ENCODE data around the gene TRA2B. TPM values are rescaled to one million over a fixed set of nuclear protein-coding genes. Genes with fewer than 3 reads are reported as not detected.

Gene TRA2B
- total RNA-seq, 5 donors from 2014 or later (not counting 1 experiment from before 2014, with no cell fraction given) = 166 to 583 (median 175) TPM

- ATAC-seq (replicated peaks in 1 of 4) (no peak), DNase-seq (no peak)
- Histone ChIP-seq H3K27ac (ENCODE audit: low read length) (no peak overlapping the region), H3K4me3 (ENCODE audit: control insufficient read depth in 1 of 2, extremely low read depth in 1 of 2, low read length in 1 of 2) (no peak overlapping the region), H3K27me3 (replicated peaks in 1 of 2; ENCODE audit: control insufficient read depth in 2 of 2, extremely low read depth in 1 of 2, insufficient read depth in 2 of 2, low read length in 1 of 2) (peaks cover 0 to 10% of the 10 kb centered on the region in 2 experiments), H3K4me1 (ENCODE audit: control insufficient read depth in 1 of 2, extremely low read depth in 1 of 2, insufficient read depth in 2 of 2, low read length in 2 of 2) (peaks cover 0 to 10% of the 10 kb centered on the region in 2 experiments), H3K9me3 (no peaks in the 10 kb centered on the region), H3K36me3 (ENCODE audit: control insufficient read depth in 2 of 2, extremely low read depth in 1 of 2, insufficient read depth in 1 of 2, low read length in 1 of 2) (no peaks in the 10 kb centered on the region)
- ChIA-PET CTCF (interaction anchor here (0.6 to 6.0 kb wide), 8 partner anchors 38 to 650 kb away, joined by 3 to 56 read pairs (median 6); no protein-coding TSS in a partner anchor), POLR2A (interaction anchor here in 1 of 2 donors (0.7 kb wide), 1 partner anchor 563 kb away, joined by 4 read pairs; no protein-coding TSS in a partner anchor)
- WGBS (ENCODE audit: insufficient coverage) = no CpG with 5 or more reads among the region's 3 CpGs
- Mint-ChIP-seq H3K36me3 (no peaks in the 10 kb centered on the region), H3K27ac (no peak overlapping the region), H3K4me3 (no peak overlapping the region), H3K9me3 (no peaks in the 10 kb centered on the region), H3K27me3 (peaks cover 8 to 14% of the 10 kb centered on the region in 2 donors), H3K4me1 (peaks cover 10 to 14% (median 12%) of the 10 kb centered on the region in 3 donors)
These were observed 43.8 kb upstream of the TRA2B start for GRCh38 chr3:185981621-185982020.

- Mint-ChIP-seq H3K27ac (no peak overlapping the region), H3K9me3 (no peaks in the 10 kb centered on the region), H3K36me3 (no peaks in the 10 kb centered on the region), H3K4me1 (peaks cover 10 to 14% (median 12%) of the 10 kb centered on the region in 3 donors), H3K4me3 (no peak overlapping the region), H3K27me3 (peaks cover 8 to 14% of the 10 kb centered on the region in 2 donors)
- Histone ChIP-seq H3K4me3 (ENCODE audit: control insufficient read depth in 1 of 2, extremely low read depth in 1 of 2, low read length in 1 of 2) (no peak overlapping the region), H3K9me3 (no peaks in the 10 kb centered on the region), H3K4me1 (ENCODE audit: control insufficient read depth in 1 of 2, extremely low read depth in 1 of 2, insufficient read depth in 2 of 2, low read length in 2 of 2) (peaks cover 0 to 10% of the 10 kb centered on the region in 2 experiments), H3K36me3 (ENCODE audit: control insufficient read depth in 2 of 2, extremely low read depth in 1 of 2, insufficient read depth in 1 of 2, low read length in 1 of 2) (no peaks in the 10 kb centered on the region), H3K27ac (ENCODE audit: low read length) (no peak overlapping the region), H3K27me3 (replicated peaks in 1 of 2; ENCODE audit: control insufficient read depth in 2 of 2, extremely low read depth in 1 of 2, insufficient read depth in 2 of 2, low read length in 1 of 2) (peaks cover 0 to 10% of the 10 kb centered on the region in 2 experiments)
- ChIA-PET POLR2A (no interaction called here), CTCF (interaction anchor here (0.7 to 6.0 kb wide), 7 partner anchors 15 to 1117 kb away, joined by 3 to 51 read pairs (median 4); no protein-coding TSS in a partner anchor)
- ATAC-seq (replicated peaks in 1 of 4) (no peak), DNase-seq (no peak)
- 97% methylated on average over 3 of the region's 8 CpGs for WGBS (ENCODE audit: insufficient coverage)
These were observed 41.9 kb upstream of the TRA2B start for GRCh38 chr3:185979721-185980121.

- Histone ChIP-seq H3K36me3 (ENCODE audit: control insufficient read depth in 2 of 2, extremely low read depth in 1 of 2, insufficient read depth in 1 of 2, low read length in 1 of 2) (no peaks in the 10 kb centered on the region), H3K27me3 (replicated peaks in 1 of 2; ENCODE audit: control insufficient read depth in 2 of 2, extremely low read depth in 1 of 2, insufficient read depth in 2 of 2, low read length in 1 of 2) (peaks cover 0 to 5% of the 10 kb centered on the region in 2 experiments), H3K4me3 (ENCODE audit: control insufficient read depth in 1 of 2, extremely low read depth in 1 of 2, low read length in 1 of 2) (no peak overlapping the region), H3K27ac (ENCODE audit: low read length) (no peak overlapping the region), H3K9me3 (no peaks in the 10 kb centered on the region), H3K4me1 (ENCODE audit: control insufficient read depth in 1 of 2, extremely low read depth in 1 of 2, insufficient read depth in 2 of 2, low read length in 2 of 2) (peaks cover 0 to 6% of the 10 kb centered on the region in 2 experiments)
- 100% methylated on average over 1 of the region's 5 CpGs for WGBS (ENCODE audit: insufficient coverage)
- DNase-seq (no peak), ATAC-seq (replicated peaks in 1 of 4) (no peak)
- Mint-ChIP-seq H3K27ac (no peak overlapping the region), H3K9me3 (no peaks in the 10 kb centered on the region), H3K4me1 (peaks cover 8 to 12% (median 10%) of the 10 kb centered on the region in 3 donors), H3K36me3 (no peaks in the 10 kb centered on the region), H3K27me3 (peaks cover 6 to 7% of the 10 kb centered on the region in 2 donors), H3K4me3 (no peak overlapping the region)
- ChIA-PET CTCF (interaction anchor here (0.6 to 6.0 kb wide), 6 partner anchors 11 to 639 kb away, joined by 3 to 51 read pairs (median 6); no protein-coding TSS in a partner anchor), POLR2A (interaction anchor here in 1 of 2 donors (0.6 to 0.9 kb wide), 2 partner anchors 592 to 637 kb away, joined by 3 to 4 read pairs; partner anchors contain the start of gene DNAJB11)
These were observed 40.7 kb upstream of the TRA2B start for GRCh38 chr3:185978516-185978915.

DNA sequence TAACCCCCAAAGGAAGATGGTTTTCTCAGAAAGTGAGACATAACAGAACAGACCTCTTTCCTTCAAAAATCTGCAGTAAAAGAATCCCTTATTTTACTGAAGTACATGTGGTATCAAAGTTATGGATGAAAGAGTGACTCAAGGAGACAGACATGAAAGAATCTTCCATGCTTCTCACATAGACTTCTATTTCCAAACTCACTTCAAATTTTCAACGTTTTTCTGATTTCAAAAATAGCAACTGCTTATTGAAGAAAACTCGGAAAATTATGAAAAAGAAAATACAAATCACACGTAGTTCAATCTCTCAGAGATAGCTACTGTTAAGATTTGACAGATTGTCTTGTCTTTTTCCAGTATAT, 39.8 kb upstream of the TRA2B start:
- Mint-ChIP-seq H3K27me3 (peaks cover 1 to 4% of the 10 kb centered on the region in 2 donors), H3K27ac (peak overlapping the region in 1 of 2 donors; percentile 34), H3K4me1 (peaks cover 6 to 9% (median 8%) of the 10 kb centered on the region in 3 donors), H3K4me3 (no peak overlapping the region), H3K36me3 (no peaks in the 10 kb centered on the region), H3K9me3 (no peaks in the 10 kb centered on the region)
- CTCF ChIA-PET = interaction anchor here (1.0 to 2.3 kb wide), 4 partner anchors 34 to 564 kb away, joined by 3 to 8 read pairs (median 6); no protein-coding TSS in a partner anchor
- Histone ChIP-seq H3K27ac (ENCODE audit: low read length) (no peak overlapping the region), H3K36me3 (ENCODE audit: control insufficient read depth in 2 of 2, extremely low read depth in 1 of 2, insufficient read depth in 1 of 2, low read length in 1 of 2) (no peaks in the 10 kb centered on the region), H3K4me1 (ENCODE audit: control insufficient read depth in 1 of 2, extremely low read depth in 1 of 2, insufficient read depth in 2 of 2, low read length in 2 of 2) (peaks cover 0 to 2% of the 10 kb centered on the region in 2 experiments), H3K4me3 (ENCODE audit: control insufficient read depth in 1 of 2, extremely low read depth in 1 of 2, low read length in 1 of 2) (no peak overlapping the region), H3K9me3 (no peaks in the 10 kb centered on the region), H3K27me3 (replicated peaks in 1 of 2; ENCODE audit: control insufficient read depth in 2 of 2, extremely low read depth in 1 of 2, insufficient read depth in 2 of 2, low read length in 1 of 2) (no peaks in the 10 kb centered on the region)
- POLR2A ChIA-PET = no interaction called here
- ATAC-seq (replicated peaks in 1 of 4) (peak in 1 of 4 experiments; percentile 18), DNase-seq (no peak)
- WGBS (ENCODE audit: insufficient coverage) = 60% methylated on average over 1 of the region's 3 CpGs

- Histone ChIP-seq H3K9me3 (no peaks in the 10 kb centered on the region), H3K36me3 (ENCODE audit: control insufficient read depth in 2 of 2, extremely low read depth in 1 of 2, insufficient read depth in 1 of 2, low read length in 1 of 2) (no peaks in the 10 kb centered on the region), H3K27me3 (replicated peaks in 1 of 2; ENCODE audit: control insufficient read depth in 2 of 2, extremely low read depth in 1 of 2, insufficient read depth in 2 of 2, low read length in 1 of 2) (no peaks in the 10 kb centered on the region), H3K27ac (ENCODE audit: low read length) (no peak overlapping the region), H3K4me1 (ENCODE audit: control insufficient read depth in 1 of 2, extremely low read depth in 1 of 2, insufficient read depth in 2 of 2, low read length in 2 of 2) (peaks cover 0 to 2% of the 10 kb centered on the region in 2 experiments), H3K4me3 (ENCODE audit: control insufficient read depth in 1 of 2, extremely low read depth in 1 of 2, low read length in 1 of 2) (no peak overlapping the region)
- ATAC-seq (replicated peaks in 1 of 4) (peak; percentile 88 to 91 (median 89)), DNase-seq (peak; percentile 45 to 86 (median 71))
- Mint-ChIP-seq H3K36me3 (no peaks in the 10 kb centered on the region), H3K4me3 (no peak overlapping the region), H3K27ac (peak overlapping the region in 1 of 2 donors; percentile 34), H3K9me3 (no peaks in the 10 kb centered on the region), H3K27me3 (peaks cover 0 to 4% of the 10 kb centered on the region in 2 donors), H3K4me1 (peaks cover 6 to 9% (median 8%) of the 10 kb centered on the region in 3 donors)
- POLR2A ChIA-PET = interaction anchor here in 1 of 2 donors (0.5 kb wide), 1 partner anchor 121 kb away, joined by 3 read pairs; no protein-coding TSS in a partner anchor
- WGBS (ENCODE audit: insufficient coverage) = 0% methylated on average over 1 of the region's 6 CpGs
- CTCF ChIA-PET = interaction anchor here (0.7 to 2.3 kb wide), 7 partner anchors 21 to 1671 kb away, joined by 3 to 8 read pairs (median 3); no protein-coding TSS in a partner anchor
These were observed 39.3 kb upstream of the TRA2B start for GRCh38 chr3:185976977-185977678.

DNA sequence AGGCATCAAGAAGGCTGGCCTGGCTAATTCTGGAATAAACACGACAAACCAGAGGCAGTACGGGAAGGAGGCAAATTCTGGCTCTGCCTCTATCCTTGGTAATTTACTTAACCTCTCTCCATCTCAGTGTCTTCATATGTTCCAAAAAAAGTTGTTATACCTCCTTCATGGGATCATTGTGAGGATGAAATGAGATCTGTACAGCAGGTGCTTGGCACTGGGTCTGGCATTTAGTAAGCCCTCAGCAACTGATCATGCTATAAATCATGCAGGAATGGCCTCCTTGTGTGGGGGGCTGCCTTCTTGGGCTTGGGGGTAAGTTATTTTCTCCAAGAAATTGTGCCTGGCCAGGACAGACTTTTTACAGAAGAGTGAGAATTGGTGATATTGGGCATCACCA, 38.3 kb upstream of the TRA2B start:
- H3K9me3 ChIP-seq = no peaks in the 10 kb centered on the region
- H3K27ac Mint-ChIP-seq = no peak overlapping the region
- H3K9me3 Mint-ChIP-seq = no peaks in the 10 kb centered on the region
- ATAC-seq (replicated peaks in 1 of 4) (no peak), DNase-seq (no peak)
- H3K27me3 Mint-ChIP-seq = peaks cover 0 to 4% of the 10 kb centered on the region in 2 donors
- no peak overlapping the region for H3K4me3 ChIP-seq (ENCODE audit: control insufficient read depth in 1 of 2, extremely low read depth in 1 of 2, low read length in 1 of 2)
- H3K4me3 Mint-ChIP-seq = no peak overlapping the region
- peaks cover 0 to 2% of the 10 kb centered on the region in 2 experiments for H3K4me1 ChIP-seq (ENCODE audit: control insufficient read depth in 1 of 2, extremely low read depth in 1 of 2, insufficient read depth in 2 of 2, low read length in 2 of 2)
- no CpG with 5 or more reads among the region's 2 CpGs for WGBS (ENCODE audit: insufficient coverage)
- no peaks in the 10 kb centered on the region for H3K36me3 ChIP-seq (ENCODE audit: control insufficient read depth in 2 of 2, extremely low read depth in 1 of 2, insufficient read depth in 1 of 2, low read length in 1 of 2)
- ChIA-PET CTCF (interaction anchor here in 1 of 2 donors (0.7 to 1.1 kb wide), 2 partner anchors 641 to 868 kb away, joined by 3 to 4 read pairs; no protein-coding TSS in a partner anchor), POLR2A (interaction anchor here in 1 of 2 donors (0.5 kb wide), 1 partner anchor 120 kb away, joined by 3 read pairs; no protein-coding TSS in a partner anchor)
- H3K27me3 ChIP-seq (replicated peaks in 1 of 2; ENCODE audit: control insufficient read depth in 2 of 2, extremely low read depth in 1 of 2, insufficient read depth in 2 of 2, low read length in 1 of 2) = no peaks in the 10 kb centered on the region
- H3K4me1 Mint-ChIP-seq = peaks cover 6 to 9% (median 8%) of the 10 kb centered on the region in 3 donors
- H3K36me3 Mint-ChIP-seq = no peaks in the 10 kb centered on the region
- H3K27ac ChIP-seq (ENCODE audit: low read length) = no peak overlapping the region

Data from T-cell (primary cell).